GM18870 (cell line): ENCODE data around the gene SERPINA1.

ENCODE experiments used
- ATAC-seq: cut with Tn5 transposase; IDR thresholded peaks from one replicate; pipeline ENCODE4 v1.9.1; 2021; ENCODE audit warnings: moderate library complexity; ENCODE audit not compliant: unreplicated experiment

The SERPINA1 gene

GRCh38 chr14:94349276-94349675 lies 39.1 kb downstream of the SERPINA1 start:
- ATAC-seq = no peak

DNA sequence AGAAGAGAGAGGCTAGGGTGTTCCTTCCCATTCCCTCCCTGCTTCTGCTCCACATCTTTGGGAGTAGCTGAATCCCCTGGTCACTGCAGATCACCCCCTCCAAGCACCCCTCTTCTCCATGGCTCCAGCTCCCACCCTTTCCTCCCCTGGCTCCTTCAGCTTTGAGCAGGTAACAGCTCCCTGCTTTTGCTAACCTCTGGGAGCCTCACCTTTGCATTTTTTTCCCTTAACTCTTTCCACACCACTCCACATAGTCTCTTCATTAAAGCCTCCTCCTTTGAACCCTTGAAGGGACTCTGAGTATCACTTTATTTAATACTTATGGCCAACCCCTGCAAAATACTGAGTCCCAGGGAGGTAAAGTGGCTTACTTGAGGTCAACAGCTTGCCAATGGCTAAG lies 39.6 kb downstream of the SERPINA1 start:
- ATAC-seq = no peak

DNA sequence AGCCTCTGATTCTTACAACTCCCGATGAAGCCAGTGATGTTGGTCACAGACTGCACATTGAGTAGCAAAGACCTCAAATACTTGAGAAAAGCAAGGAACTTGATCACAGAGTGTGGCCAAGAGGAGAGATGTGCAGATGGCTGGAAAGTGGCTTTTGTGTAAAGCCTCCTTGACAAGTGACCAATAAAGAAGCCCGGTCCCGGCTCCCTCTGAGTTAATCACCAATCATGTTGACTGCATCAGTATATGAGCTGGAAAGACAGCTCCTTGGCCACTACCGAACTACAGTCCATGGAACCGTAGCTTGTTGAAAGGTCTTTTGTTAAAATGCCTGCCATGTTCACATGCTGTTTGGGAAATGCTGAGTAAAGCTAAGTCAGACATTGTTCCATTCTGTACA lies 41.6 kb downstream of the SERPINA1 start:
- ATAC-seq = no peak

DNA sequence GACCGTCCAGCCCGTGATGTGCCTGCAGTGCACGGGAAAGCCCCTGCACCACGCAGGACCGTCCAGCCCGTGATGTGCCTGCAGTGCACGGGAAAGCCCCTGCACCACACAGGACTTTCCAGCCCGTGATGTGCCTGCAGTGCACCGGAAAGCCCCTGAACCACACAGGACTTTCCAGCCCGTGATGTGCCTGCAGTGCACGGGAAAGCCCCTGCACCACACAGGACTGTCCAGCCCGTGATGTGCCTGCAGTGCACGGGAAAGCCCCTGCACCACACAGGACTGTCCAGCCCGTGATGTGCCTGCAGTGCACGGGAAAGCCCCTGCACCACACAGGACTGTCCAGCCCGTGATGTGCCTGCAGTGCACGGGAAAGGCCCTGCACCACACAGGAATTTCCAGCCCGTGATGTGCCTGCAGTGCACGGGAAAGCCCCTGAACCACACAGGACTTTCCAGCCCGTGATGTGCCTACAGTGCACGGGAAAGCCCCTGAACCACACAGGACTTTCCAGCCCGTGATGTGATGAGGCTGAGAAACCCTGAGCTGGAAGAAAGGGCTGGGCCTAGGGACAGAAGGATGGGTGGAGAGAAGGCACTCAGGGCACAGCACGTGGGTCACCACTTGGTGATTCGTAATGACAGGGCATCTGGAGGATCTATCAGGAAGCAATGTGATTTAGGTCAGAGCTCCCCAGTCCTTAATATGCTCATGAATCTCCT lies 42.2 kb downstream of the SERPINA1 start:
- ATAC-seq = peak; percentile 61

DNA sequence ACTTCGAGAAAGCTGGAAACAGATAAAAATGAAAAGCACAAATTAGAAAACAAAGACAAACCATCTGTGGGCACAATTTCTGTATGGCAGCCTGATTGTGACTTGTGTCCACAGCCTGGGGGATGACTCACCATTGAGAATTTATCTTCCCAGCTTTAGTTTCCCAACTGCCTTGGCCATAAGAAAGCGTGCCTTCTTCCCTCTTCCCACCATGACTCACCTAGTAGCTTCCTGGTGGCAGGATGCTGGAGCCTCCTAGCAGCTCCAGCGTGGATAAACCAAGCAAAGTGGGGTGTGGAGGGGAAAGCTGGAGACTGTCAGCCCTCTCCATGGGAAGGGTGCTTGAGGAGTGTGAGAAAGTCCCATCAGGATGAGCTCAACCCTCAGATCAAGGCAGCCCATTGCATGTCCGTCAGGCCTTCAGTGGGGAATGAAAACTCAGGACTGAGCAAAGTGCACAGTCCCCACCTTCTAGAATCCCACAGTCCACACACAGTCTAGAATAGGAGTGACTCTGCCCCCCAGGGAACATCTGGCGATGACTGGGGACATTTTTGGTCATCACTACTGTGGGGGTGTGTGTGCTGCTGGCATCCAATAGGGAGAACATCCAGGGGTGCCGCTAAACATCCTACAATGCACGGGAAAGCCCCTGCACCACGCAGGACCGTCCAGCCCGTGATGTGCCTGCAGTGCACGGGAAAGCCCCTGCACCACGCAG lies 42.9 kb downstream of the SERPINA1 start:
- ATAC-seq = no peak

GRCh38 chr14:94344389-94344788 lies 44.0 kb downstream of the SERPINA1 start:
- no peak for ATAC-seq

DNA sequence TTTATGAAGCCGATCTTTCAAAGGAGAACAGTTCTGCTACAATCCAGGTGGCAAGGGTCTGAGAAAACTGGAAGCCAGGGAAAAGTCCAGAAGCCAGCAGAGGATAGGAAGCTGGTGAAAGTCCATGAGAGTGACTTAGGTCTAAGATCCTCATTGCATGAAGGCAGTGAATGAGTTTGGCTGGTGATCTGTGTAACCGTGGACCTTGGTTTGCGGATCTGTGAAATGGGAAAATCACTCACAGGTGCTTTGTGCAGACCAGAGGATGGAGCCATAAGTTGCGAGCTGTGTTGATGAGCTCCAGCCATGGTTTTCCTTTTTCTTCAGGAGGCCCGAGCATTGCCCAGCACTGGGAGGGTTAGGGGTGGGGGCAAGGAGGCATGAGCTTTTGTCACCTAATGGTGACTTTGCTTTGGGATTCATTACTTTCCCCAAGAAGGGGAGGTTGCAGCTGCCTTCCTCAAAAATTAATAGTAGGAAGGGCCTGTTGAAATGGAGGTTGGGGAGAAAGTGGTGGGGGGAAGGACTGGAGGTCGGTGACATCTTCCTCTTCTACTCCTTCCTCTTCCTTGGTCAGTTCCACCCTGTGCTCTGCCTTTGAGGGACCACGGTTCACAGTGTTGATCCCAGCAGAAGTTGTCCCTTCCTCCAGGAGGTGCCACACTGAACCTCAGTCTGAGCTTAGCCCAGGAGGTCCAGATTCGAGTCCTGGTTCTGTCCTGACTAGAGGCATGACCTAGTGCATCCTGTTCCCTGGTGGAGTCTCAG lies 45.0 kb downstream of the SERPINA1 start:
- no peak for ATAC-seq

DNA sequence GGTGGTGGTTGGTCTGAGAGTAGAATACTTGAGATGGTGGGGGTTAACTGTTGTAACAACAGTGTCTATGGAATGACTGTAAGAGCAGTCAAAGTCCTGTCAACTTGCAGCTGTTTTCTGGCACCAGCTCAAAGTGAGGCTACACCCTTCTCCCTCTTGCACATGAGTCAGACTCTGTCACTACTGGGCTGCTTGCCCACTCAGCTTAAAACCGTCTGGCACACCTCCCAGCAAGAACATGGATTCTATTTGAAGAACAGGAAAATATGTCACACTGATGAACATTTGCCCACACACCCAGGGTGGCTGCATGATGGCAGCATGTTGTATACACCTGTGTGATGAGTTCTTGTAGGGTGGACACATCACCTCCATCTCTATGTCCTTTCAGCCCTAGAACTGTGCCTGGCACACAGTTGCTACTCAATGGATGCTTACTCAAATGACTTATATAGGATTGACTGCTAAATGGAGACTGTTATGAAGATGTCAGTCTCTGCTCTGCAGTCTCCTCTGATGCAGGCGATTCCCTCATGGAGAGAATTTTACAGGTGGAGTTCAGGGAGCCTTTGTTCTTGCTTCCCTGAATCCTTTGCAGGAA lies 46.0 kb downstream of the SERPINA1 start:
- no peak for ATAC-seq

DNA sequence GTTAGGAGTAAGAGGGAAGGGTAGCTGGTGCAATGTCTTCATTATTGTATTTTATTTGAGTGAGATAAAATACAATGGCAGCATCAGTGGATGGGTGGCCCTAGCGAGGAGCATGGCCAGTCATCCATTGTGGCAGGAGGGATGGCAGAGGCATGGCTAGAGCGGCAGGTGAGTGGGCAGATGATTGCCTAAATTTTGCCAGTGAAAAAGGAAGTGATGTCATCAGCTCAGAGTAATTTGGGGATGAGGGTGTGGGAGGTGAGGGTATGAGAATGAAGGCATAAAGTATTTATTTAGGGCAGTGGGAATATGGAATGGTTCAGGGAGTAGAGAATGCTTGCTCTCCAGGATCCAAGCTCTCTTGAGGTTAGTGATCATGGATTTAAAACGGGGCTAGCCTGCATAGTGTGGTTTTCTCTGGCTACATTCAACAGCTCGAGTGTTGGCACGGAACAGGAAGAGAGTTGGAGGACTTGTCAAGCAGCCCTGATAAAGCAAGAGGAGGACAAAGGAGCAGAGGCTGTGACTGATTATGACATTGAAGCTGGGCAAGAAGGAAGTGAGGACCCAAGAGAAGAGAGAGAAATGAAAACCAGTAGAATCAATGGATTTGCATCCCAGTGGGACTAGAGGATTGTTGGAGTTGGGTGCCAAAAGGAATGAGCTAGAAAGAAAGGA lies 46.6 kb downstream of the SERPINA1 start:
- ATAC-seq = no peak

GRCh38 chr14:94340533-94340932 lies 47.9 kb downstream of the SERPINA1 start:
- ATAC-seq = no peak

DNA sequence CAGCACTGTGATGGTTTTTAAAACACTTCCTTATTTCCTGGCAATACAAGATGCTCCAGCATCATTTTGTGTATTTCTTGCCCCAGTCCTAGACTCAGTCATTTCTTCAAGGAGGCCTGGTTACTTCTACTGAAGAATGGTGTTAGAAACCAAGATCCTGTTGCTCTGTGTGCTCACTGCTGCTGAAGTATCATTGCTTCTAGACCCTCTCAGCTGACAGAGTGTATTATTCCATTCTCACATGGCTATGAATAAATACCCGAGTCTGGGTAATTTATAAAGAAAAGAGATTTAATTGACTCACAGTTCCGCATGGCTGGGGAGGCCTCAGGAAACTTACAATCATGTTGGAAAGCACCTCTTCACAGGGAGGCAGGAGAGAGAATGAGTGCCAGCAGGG lies 50.4 kb downstream of the SERPINA1 start:
- ATAC-seq = no peak

GRCh38 chr14:94337274-94337673 lies 51.1 kb downstream of the SERPINA1 start:
- ATAC-seq = no peak

DNA sequence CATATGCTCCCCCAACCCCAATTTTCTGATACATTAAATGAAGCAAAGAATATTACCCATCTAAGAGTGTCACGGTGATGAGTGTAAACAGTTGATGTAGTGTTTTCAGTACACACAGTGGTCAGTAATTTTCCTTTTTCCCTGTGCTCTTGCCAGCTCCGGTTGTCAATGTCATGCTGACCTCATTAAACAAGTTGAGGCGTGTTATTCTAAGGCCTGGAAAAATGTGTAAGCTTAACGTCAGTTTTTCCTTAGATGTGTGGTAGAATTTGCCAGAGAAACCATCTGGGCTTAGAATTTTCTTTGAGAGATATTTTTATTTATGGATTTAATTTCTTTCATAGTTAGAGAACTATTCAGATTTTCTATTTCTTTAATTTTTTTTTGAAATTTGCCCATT lies 53.5 kb downstream of the SERPINA1 start:
- no peak for ATAC-seq

GRCh38 chr14:94332587-94332986 lies 55.8 kb downstream of the SERPINA1 start:
- no peak for ATAC-seq

DNA sequence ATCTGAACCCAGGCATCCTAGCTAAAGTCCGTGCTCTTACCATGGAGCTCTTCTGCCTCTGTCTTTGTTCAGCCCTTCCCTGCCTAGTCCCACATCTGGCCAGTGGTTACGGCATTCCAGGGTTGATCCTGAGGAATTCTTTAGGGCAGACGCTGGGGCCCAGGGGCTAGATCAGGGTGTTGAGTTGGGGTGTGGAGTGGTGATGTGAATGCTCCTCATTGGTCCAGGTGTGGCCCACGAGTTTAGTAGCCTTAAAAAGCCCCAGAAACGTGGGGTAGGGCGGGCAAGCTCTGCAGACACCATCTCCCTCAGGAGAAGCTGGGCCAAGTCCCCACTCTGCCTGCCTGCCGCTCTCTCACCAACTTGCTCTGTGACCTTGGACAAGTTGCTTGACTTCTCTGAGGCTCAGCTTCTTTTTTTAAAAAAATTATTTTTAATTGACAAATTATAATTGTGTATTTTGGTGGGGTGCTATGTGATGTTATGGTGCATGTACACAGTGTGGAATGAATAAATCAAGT lies 56.3 kb downstream of the SERPINA1 start:
- no peak for ATAC-seq

- no peak for ATAC-seq
Observed at GRCh38 chr14:94331462-94331861, 56.9 kb downstream of the SERPINA1 start.

GRCh38 chr14:94330857-94331256 lies 57.5 kb downstream of the SERPINA1 start:
- no peak for ATAC-seq

- ATAC-seq = no peak
Observed at GRCh38 chr14:94330432-94330831, 58.0 kb downstream of the SERPINA1 start.

- ATAC-seq = no peak
Observed at GRCh38 chr14:94329857-94330256, 58.5 kb downstream of the SERPINA1 start.

DNA sequence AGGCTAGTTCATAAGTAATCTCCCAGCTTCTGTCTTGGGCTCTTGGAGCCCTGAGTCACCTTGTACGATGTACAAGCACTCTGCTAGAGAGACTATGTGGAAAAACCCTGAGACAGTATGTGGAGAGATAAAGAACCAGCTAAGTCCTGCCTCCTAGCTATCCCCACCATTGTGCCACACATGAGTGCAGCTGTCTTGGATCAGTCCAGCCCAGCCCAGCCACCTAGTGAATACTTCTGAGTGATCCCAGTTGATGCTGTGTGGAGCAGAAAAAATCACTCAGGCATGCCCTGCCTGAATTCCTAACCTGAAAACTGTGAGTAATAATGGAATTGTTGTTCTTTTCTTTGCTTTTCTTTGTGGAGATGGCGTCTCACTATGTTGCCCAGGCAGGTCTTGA lies 60.2 kb downstream of the SERPINA1 start:
- ATAC-seq = no peak
